OCI-LY7 (cell line): ENCODE data around the gene CDR2.

Source experiments
- EZH2phosphoT487 ChIP-seq: fragments of 200-600 bp; sonication (generic); IDR thresholded peaks from 2 replicates; pipeline ENCODE4 v1.6.1; 2018; ENCODE audit warnings: low read depth, borderline replicate concordance, mild to moderate bottlenecking, mixed run types, antibody characterized with exemption, low read length, moderate library complexity, mixed read lengths
- TF ChIP-seq, protein P1 (sequence below): fragments of 200-600 bp; sonication (generic); conservative IDR thresholded peaks from 2 replicates; pipeline ENCODE4 v1.5.1; 2014; ENCODE audit warnings: mild to moderate bottlenecking, antibody characterized with exemption, low read length, moderate library complexity, mixed read lengths

DNA sequence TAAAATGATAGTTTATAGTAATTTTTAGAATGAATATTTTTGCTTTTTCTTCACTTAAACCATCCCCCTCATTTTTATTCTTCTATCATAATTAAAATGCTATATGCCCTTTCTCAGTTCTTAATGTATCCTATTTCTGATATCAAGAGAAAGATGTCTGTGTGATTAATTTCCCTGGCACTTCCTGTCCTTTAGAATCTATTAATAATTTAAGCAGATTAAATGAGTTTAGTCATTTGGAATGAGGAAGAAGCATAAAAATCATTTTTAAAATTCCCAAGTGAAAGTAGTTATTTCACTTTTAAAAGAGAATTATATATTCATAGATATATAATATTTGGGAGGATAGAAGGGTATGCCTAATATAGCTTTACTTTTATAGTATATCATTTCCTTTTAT lies 27.8 kb upstream of the CDR2 start:
- TF ChIP-seq, protein P1, sequence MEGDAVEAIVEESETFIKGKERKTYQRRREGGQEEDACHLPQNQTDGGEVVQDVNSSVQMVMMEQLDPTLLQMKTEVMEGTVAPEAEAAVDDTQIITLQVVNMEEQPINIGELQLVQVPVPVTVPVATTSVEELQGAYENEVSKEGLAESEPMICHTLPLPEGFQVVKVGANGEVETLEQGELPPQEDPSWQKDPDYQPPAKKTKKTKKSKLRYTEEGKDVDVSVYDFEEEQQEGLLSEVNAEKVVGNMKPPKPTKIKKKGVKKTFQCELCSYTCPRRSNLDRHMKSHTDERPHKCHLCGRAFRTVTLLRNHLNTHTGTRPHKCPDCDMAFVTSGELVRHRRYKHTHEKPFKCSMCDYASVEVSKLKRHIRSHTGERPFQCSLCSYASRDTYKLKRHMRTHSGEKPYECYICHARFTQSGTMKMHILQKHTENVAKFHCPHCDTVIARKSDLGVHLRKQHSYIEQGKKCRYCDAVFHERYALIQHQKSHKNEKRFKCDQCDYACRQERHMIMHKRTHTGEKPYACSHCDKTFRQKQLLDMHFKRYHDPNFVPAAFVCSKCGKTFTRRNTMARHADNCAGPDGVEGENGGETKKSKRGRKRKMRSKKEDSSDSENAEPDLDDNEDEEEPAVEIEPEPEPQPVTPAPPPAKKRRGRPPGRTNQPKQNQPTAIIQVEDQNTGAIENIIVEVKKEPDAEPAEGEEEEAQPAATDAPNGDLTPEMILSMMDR, result no peak
- TF ChIP-seq EZH2phosphoT487, result no peak
